ENCODE data around the gene QSER1. TPM values are rescaled to one million over a fixed set of nuclear protein-coding genes. Genes with fewer than 3 reads are reported as not detected.

QSER1 gene
- total and polyA plus RNA-seq, 9 of the 15 experiments (the other 6 are each of a cell fraction or from before 2014, with no cell fraction given), result 5.8 to 33.6 (median 22.3) TPM

- CTCF ChIA-PET (ENCODE audit: low intra/inter-chr PET ratio), result no interaction called here
- Histone ChIP-seq H2AFZ (ENCODE audit: low read depth, low read length) (no peak overlapping the region), H3K27me3 (ENCODE audit: control insufficient read depth in 2 of 2, insufficient read depth in 2 of 2, low read length in 2 of 2) (no peaks in the 10 kb centered on the region), H3K9me3 (replicated peaks; ENCODE audit: control insufficient read depth, insufficient read depth, low read depth, low read length) (no peaks in the 10 kb centered on the region), H3K9ac (ENCODE audit: insufficient read depth in 1 of 2, low read depth in 2 of 2, low read length in 2 of 2) (no peak overlapping the region), H3K36me3 (ENCODE audit: control insufficient read depth, insufficient read depth, low read length) (peaks cover 30% of the 10 kb centered on the region), H3K4me2 (ENCODE audit: insufficient read depth, low read length) (no peak overlapping the region), H3K4me1 (replicated peaks in 1 of 2; ENCODE audit: control insufficient read depth in 2 of 2, insufficient read depth in 2 of 2, low read length in 2 of 2) (peaks cover 0 to 2% of the 10 kb centered on the region in 2 experiments; a peak in 2 of 5 replicates), H3K27ac (ENCODE audit: extremely low read depth, low read depth, low read length) (no peak overlapping the region), H4K20me1 (replicated peaks; ENCODE audit: control insufficient read depth, insufficient read depth, low read length) (no peaks in the 10 kb centered on the region), H3K79me2 (ENCODE audit: control insufficient read depth, insufficient read depth, low read length) (peaks cover 93% of the 10 kb centered on the region), H3K4me3 (no peak overlapping the region), H3K9me1 (ENCODE audit: control insufficient read depth, insufficient read depth, low read length) (no peaks in the 10 kb centered on the region)
- in situ Hi-C loops (cut with MboI), result no loop called here
- POLR2A ChIA-PET, result no interaction called here
- BruUV-seq (replicated peaks), result no TSS peak
- no peak for DNase-seq (ENCODE audit: extremely low read depth in 1 of 4, low spot score in 3 of 4)
- intact Hi-C loops (cut with micrococcal nuclease), result no loop called here
- TF ChIP-seq POLR2H (tag; IDR thresholded peaks at IDR 0.05; ENCODE audit: low read depth), result no peak
- no peak for TF ChIP-seq KHSRP (IDR thresholded peaks at IDR 0.05)
- TF ChIP-seq SIN3A (IDR thresholded peaks at IDR 0.05; ENCODE audit: borderline replicate concordance in 2 of 2, control insufficient read depth in 1 of 2, low read depth in 2 of 2, low read length in 2 of 2), result no peak
- no peak for TF ChIP-seq TCFL5 (CRISPR knock-in tag; conservative IDR thresholded peaks at IDR 0.05)
- 96% methylated on average over 6 of the region's 6 CpGs for WGBS (ENCODE audit: insufficient coverage, low coverage, missing lambda C conversion rate)
- no peak for FAIRE-seq
- ATAC-seq, result no peak
Measured at GRCh38 chr11:32908619-32909018, 16.0 kb downstream of the QSER1 start.

- H3K9ac ChIP-seq (ENCODE audit: insufficient read depth in 1 of 2, low read depth in 2 of 2, low read length in 2 of 2), result no peak overlapping the region
- FAIRE-seq, result no peak
- intact Hi-C loops (cut with micrococcal nuclease), result no loop called here
- H3K79me2 ChIP-seq (ENCODE audit: control insufficient read depth, insufficient read depth, low read length), result peaks cover 94% of the 10 kb centered on the region
- H3K27ac ChIP-seq (ENCODE audit: extremely low read depth, low read depth, low read length), result peak overlapping the region; percentile 27; the same call in 1 of the 3 replicates
- no peak overlapping the region for H2AFZ ChIP-seq (ENCODE audit: low read depth, low read length)
- no peaks in the 10 kb centered on the region for H3K27me3 ChIP-seq (ENCODE audit: control insufficient read depth in 2 of 2, insufficient read depth in 2 of 2, low read length in 2 of 2)
- no peak overlapping the region for H3K4me2 ChIP-seq (ENCODE audit: insufficient read depth, low read length)
- peak in 1 of 4 experiments; percentile 28 for DNase-seq (ENCODE audit: extremely low read depth in 1 of 4, low spot score in 3 of 4)
- CTCF ChIA-PET (ENCODE audit: low intra/inter-chr PET ratio), result no interaction called here
- peaks cover 0 to 2% of the 10 kb centered on the region in 2 experiments; a peak in 2 of 5 replicates for H3K4me1 ChIP-seq (replicated peaks in 1 of 2; ENCODE audit: control insufficient read depth in 2 of 2, insufficient read depth in 2 of 2, low read length in 2 of 2)
- POLR2A ChIA-PET, result no interaction called here
- no peaks in the 10 kb centered on the region; the same call in 1 of the 2 replicates for H4K20me1 ChIP-seq (replicated peaks; ENCODE audit: control insufficient read depth, insufficient read depth, low read length)
- peaks cover 22% of the 10 kb centered on the region for H3K36me3 ChIP-seq (ENCODE audit: control insufficient read depth, insufficient read depth, low read length)
- peak; percentile 53 for ATAC-seq
- H3K4me3 ChIP-seq, result no peak overlapping the region
- no TSS peak for BruUV-seq (replicated peaks)
- no peaks in the 10 kb centered on the region for H3K9me1 ChIP-seq (ENCODE audit: control insufficient read depth, insufficient read depth, low read length)
- in situ Hi-C loops (cut with MboI), result no loop called here
- H3K9me3 ChIP-seq (replicated peaks; ENCODE audit: control insufficient read depth, insufficient read depth, low read depth, low read length), result no peaks in the 10 kb centered on the region
- 41% methylated on average over 3 of the region's 3 CpGs for WGBS (ENCODE audit: insufficient coverage, low coverage, missing lambda C conversion rate)
- TF ChIP-seq BRD4 (IDR thresholded peaks at IDR 0.05) (no peak), MEIS2 (IDR thresholded peaks at IDR 0.05; ENCODE audit: partially characterized antibody) (peak; percentile 2), PATZ1 (CRISPR knock-in tag; IDR thresholded peaks at IDR 0.05; ENCODE audit: borderline replicate concordance) (no peak), RBM25 (IDR thresholded peaks at IDR 0.05; ENCODE audit: low read depth, low read length, severe bottlenecking) (peak; percentile 11), WHSC1 (IDR thresholded peaks at IDR 0.05; ENCODE audit: low read length) (no peak), AFF1 (IDR thresholded peaks at IDR 0.05; ENCODE audit: low read depth in 1 of 2, partially characterized antibody in 2 of 2) (no peak)
Measured at GRCh38 chr11:32911413-32911812, 18.8 kb downstream of the QSER1 start.
